ENCODE results near the gene FOXP2.
A peak's percentile ranks its signal among the peaks of the same experiment; 100 is the strongest.

Gene FOXP2

GRCh38 chr7:114422507-114423501 lies 8.2 kb downstream of the FOXP2 start:
- DNase-seq (ENCODE audit: low read depth): peak; percentile 60

GRCh38 chr7:114426382-114426781 lies 11.8 kb downstream of the FOXP2 start:
- no peak for TF ChIP-seq CTCF (IDR thresholded peaks at IDR 0.05; ENCODE audit: insufficient read depth, low read depth, low read length, missing control alignments)
- H3K4me3 ChIP-seq (ENCODE audit: low read length): no peak overlapping the region
- DNase-seq (ENCODE audit: low read depth): no peak

More at GRCh38 chr7:114422507-114423501, 8.2 kb downstream of the FOXP2 start:
- TF ChIP-seq CTCF (IDR thresholded peaks at IDR 0.05; ENCODE audit: insufficient read depth, low read depth, low read length, missing control alignments): peak; percentile 53
- no peak overlapping the region for H3K4me3 ChIP-seq (ENCODE audit: low read length)

GRCh38 chr7:114426824-114427223 lies 12.2 kb downstream of the FOXP2 start:
- H3K4me3 ChIP-seq (ENCODE audit: low read length): no peak overlapping the region
- peak; percentile 45 for TF ChIP-seq CTCF (IDR thresholded peaks at IDR 0.05; ENCODE audit: insufficient read depth, low read depth, low read length, missing control alignments)
- peak; percentile 33 for DNase-seq (ENCODE audit: low read depth)

- DNase-seq (ENCODE audit: low read depth): no peak
- TF ChIP-seq CTCF (IDR thresholded peaks at IDR 0.05; ENCODE audit: insufficient read depth, low read depth, low read length, missing control alignments): no peak
- H3K4me3 ChIP-seq (ENCODE audit: low read length): no peak overlapping the region
Measured at GRCh38 chr7:114428211-114428610, 13.6 kb downstream of the FOXP2 start.

- no peak overlapping the region for H3K4me3 ChIP-seq (ENCODE audit: low read length)
- TF ChIP-seq CTCF (IDR thresholded peaks at IDR 0.05; ENCODE audit: insufficient read depth, low read depth, low read length, missing control alignments): no peak
- no peak for DNase-seq (ENCODE audit: low read depth)
Measured at GRCh38 chr7:114431189-114431588, 16.6 kb downstream of the FOXP2 start.

GRCh38 chr7:114432061-114432460 lies 17.4 kb downstream of the FOXP2 start:
- no peak overlapping the region for H3K4me3 ChIP-seq (ENCODE audit: low read length)
- DNase-seq (ENCODE audit: low read depth): no peak
- no peak for TF ChIP-seq CTCF (IDR thresholded peaks at IDR 0.05; ENCODE audit: insufficient read depth, low read depth, low read length, missing control alignments)
